ENCODE data around the gene VPS25. TPM values are rescaled to one million over a fixed set of nuclear protein-coding genes. Genes with fewer than 3 reads are reported as not detected.

Gene VPS25
- total and polyA plus RNA-seq, 9 of the 15 experiments (the other 6 are each of a cell fraction or from before 2014, with no cell fraction given) = 123 to 352 (median 180) TPM

DNA sequence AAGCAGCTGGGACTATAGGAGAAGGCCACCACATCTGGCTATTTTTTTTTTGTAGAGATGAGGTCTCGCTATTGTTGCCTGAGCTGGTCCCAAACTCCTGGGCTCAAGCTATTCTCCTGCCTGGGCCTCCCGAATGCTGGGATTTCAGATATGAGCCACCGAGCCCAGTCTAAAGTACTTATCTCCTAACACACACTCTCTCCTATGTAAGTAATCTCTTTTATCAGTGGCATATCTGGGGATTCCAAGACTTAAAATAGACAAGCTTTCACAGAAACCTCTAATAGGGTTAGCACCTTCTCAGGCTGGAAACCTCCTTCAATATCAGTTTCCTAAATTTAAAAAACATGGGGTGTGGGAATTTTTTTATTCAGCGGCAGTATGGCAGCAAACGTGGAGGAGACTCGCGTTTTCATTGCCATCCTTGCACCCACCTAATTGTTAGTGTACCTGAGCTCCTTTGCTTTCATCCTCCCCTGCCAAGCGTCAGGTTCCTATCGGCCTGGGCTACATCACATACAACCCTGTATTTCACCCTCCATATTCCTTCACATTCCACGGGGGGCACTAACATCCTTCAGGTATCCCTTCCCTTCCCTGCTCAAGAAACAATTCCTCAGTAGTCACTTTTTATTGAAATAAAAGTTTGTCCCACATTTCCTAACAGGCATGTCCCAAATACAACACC lies 29.5 kb upstream of the VPS25 start (continued):
- TF ChIP-seq ZNF23 (CRISPR knock-in tag; IDR thresholded peaks at IDR 0.05) (no peak), ZKSCAN3 (CRISPR knock-in tag; IDR thresholded peaks at IDR 0.05) (no peak), CEBPB (tag; IDR thresholded peaks at IDR 0.05) (no peak), ESRRB (CRISPR knock-in tag; IDR thresholded peaks at IDR 0.05; ENCODE audit: borderline replicate concordance) (no peak), TEAD1 (CRISPR knock-in tag; IDR thresholded peaks at IDR 0.05) (peak; percentile 46 to 82; a peak in 2 of 4 replicates), ZBTB8A (IDR thresholded peaks at IDR 0.05; ENCODE audit: partially characterized antibody) (no peak), CEBPG (CRISPR knock-in tag; IDR thresholded peaks at IDR 0.05) (no peak), CEBPG (tag; conservative IDR thresholded peaks at IDR 0.05 in 1 of 2, IDR thresholded peaks at IDR 0.05 in 1 of 2) (no peak), RAD51 (IDR thresholded peaks at IDR 0.05; ENCODE audit: borderline replicate concordance, low read depth) (no peak), DIDO1 (tag; IDR thresholded peaks at IDR 0.05; ENCODE audit: low read depth) (no peak), SAFB (IDR thresholded peaks at IDR 0.05; ENCODE audit: borderline replicate concordance, low read depth, low read length) (no peak), CC2D1A (IDR thresholded peaks at IDR 0.05) (peak; percentile 44; the same call in 1 of the 2 replicates), EHMT2 (IDR thresholded peaks at IDR 0.05) (no peak), CBFA2T2 (conservative IDR thresholded peaks at IDR 0.05) (peak; percentile 90), CHD1 (IDR thresholded peaks at IDR 0.05; ENCODE audit: low read length) (no peak), STAT5A (IDR thresholded peaks at IDR 0.05; ENCODE audit: borderline replicate concordance, low read length) (peak; percentile 71; the same call in 1 of the 2 replicates), RUNX1 (IDR thresholded peaks at IDR 0.05; ENCODE audit: low read depth) (no peak), ERF (CRISPR knock-in tag; IDR thresholded peaks at IDR 0.05) (no peak), MEF2A (IDR thresholded peaks at IDR 0.05; ENCODE audit: control insufficient read depth, low read depth, low read length) (peak; percentile 86), TRIM24 (IDR thresholded peaks at IDR 0.05) (no peak), FOXA1 (IDR thresholded peaks at IDR 0.05; ENCODE audit: borderline replicate concordance) (no peak)
- TF ChIP-seq, protein P1, sequence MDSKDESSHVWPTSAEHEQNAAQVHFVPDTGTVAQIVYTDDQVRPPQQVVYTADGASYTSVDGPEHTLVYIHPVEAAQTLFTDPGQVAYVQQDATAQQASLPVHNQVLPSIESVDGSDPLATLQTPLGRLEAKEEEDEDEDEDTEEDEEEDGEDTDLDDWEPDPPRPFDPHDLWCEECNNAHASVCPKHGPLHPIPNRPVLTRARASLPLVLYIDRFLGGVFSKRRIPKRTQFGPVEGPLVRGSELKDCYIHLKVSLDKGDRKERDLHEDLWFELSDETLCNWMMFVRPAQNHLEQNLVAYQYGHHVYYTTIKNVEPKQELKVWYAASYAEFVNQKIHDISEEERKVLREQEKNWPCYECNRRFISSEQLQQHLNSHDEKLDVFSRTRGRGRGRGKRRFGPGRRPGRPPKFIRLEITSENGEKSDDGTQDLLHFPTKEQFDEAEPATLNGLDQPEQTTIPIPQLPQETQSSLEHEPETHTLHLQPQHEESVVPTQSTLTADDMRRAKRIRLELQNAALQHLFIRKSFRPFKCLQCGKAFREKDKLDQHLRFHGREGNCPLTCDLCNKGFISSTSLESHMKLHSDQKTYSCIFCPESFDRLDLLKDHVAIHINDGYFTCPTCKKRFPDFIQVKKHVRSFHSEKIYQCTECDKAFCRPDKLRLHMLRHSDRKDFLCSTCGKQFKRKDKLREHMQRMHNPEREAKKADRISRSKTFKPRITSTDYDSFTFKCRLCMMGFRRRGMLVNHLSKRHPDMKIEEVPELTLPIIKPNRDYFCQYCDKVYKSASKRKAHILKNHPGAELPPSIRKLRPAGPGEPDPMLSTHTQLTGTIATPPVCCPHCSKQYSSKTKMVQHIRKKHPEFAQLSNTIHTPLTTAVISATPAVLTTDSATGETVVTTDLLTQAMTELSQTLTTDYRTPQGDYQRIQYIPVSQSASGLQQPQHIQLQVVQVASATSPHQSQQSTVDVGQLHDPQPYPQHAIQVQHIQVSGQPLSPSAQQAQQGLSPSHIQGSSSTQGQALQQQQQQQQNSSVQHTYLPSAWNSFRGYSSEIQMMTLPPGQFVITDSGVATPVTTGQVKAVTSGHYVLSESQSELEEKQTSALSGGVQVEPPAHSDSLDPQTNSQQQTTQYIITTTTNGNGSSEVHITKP (IDR thresholded peaks at IDR 0.05; ENCODE audit: partially characterized antibody) = no peak
- TF ChIP-seq, protein P2, sequence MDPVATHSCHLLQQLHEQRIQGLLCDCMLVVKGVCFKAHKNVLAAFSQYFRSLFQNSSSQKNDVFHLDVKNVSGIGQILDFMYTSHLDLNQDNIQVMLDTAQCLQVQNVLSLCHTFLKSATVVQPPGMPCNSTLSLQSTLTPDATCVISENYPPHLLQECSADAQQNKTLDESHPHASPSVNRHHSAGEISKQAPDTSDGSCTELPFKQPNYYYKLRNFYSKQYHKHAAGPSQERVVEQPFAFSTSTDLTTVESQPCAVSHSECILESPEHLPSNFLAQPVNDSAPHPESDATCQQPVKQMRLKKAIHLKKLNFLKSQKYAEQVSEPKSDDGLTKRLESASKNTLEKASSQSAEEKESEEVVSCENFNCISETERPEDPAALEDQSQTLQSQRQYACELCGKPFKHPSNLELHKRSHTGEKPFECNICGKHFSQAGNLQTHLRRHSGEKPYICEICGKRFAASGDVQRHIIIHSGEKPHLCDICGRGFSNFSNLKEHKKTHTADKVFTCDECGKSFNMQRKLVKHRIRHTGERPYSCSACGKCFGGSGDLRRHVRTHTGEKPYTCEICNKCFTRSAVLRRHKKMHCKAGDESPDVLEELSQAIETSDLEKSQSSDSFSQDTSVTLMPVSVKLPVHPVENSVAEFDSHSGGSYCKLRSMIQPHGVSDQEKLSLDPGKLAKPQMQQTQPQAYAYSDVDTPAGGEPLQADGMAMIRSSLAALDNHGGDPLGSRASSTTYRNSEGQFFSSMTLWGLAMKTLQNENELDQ (CRISPR knock-in tag; IDR thresholded peaks at IDR 0.05; ENCODE audit: borderline replicate concordance) = no peak
- TF ChIP-seq, protein P3, sequence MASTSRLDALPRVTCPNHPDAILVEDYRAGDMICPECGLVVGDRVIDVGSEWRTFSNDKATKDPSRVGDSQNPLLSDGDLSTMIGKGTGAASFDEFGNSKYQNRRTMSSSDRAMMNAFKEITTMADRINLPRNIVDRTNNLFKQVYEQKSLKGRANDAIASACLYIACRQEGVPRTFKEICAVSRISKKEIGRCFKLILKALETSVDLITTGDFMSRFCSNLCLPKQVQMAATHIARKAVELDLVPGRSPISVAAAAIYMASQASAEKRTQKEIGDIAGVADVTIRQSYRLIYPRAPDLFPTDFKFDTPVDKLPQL (IDR thresholded peaks at IDR 0.05; ENCODE audit: extremely low read depth, insufficient read length) = no peak
